Bronchial epithelial cell (primary cell): ENCODE results near the gene ATXN10. TPM values are rescaled to one million over a fixed set of nuclear protein-coding genes. Genes with fewer than 3 reads are reported as not detected.

Source experiments
- DNase-seq: peaks from one replicate; pipeline ENCODE4 v3.0.0-alpha.2; 2010; ENCODE audit warnings: low read depth
- FAIRE-seq: peaks from 2 replicates; lab custom pipeline; 2011; peaks lifted over from hg19 to GRCh38; lab: Jason Lieb, UNC
- H3K27me3 ChIP-seq: 2 replicates; pipeline ENCODE4 v1.5.1; 2011; ENCODE audit warnings: low read length; ENCODE audit not compliant: control insufficient read depth, insufficient read depth
- H3K36me3 ChIP-seq: 2 replicates; pipeline ENCODE4 v1.5.1; 2011; ENCODE audit warnings: low read length; ENCODE audit not compliant: control insufficient read depth, insufficient read depth
- H3K4me3 ChIP-seq: 2 replicates; pipeline ENCODE4 v1.5.1; 2011; ENCODE audit warnings: mild to moderate bottlenecking, low read depth, low read length, control low read depth
- CTCF ChIP-seq: IDR thresholded peaks from 2 replicates; pipeline ENCODE4 v1.5.1; 2011; ENCODE audit warnings: mild to moderate bottlenecking, moderate library complexity, low read length, control low read depth, inconsistent platforms; ENCODE audit not compliant: insufficient read depth, severe bottlenecking
- total RNA-seq: library from RNA; depleted of rRNA; stranded (reverse); fragments of >200 nt; gene quantifications from 2 replicates; pipeline ENCODE4 v1.2.1, GENCODE V29; 2014

Gene ATXN10
- total RNA-seq, 1 donor from 2014 or later: 81.9 TPM

DNA sequence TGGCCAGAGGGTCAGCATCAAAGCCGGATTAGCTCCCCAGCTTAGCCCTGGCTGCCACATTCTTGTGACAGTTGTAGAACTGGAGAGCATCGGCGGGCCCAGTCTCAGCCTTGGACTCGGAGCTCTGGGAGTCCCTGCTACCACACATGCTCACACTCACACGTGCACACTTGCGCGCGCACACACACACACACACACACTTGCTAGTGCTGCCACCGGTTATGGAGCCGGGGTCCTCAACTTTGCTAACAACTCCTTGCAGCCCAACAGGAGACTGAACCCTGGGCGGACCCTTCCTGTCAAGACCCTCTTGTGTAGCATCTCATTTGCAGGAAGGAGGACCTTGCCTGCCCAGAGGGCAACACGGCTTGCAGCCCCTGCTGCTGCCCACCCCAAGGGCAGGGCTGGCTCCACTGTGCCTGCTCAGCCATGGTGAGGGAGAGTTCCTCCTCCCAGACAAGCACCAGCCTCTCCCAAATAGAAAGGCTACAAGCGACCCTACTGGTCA, 197.8 kb downstream of the ATXN10 start:
- no peak for TF ChIP-seq CTCF
- H3K36me3 ChIP-seq: no peaks in the 10 kb centered on the region
- H3K4me3 ChIP-seq: no peak overlapping the region
- FAIRE-seq (no peak), DNase-seq (no peak)
- no peaks in the 10 kb centered on the region for H3K27me3 ChIP-seq

DNA sequence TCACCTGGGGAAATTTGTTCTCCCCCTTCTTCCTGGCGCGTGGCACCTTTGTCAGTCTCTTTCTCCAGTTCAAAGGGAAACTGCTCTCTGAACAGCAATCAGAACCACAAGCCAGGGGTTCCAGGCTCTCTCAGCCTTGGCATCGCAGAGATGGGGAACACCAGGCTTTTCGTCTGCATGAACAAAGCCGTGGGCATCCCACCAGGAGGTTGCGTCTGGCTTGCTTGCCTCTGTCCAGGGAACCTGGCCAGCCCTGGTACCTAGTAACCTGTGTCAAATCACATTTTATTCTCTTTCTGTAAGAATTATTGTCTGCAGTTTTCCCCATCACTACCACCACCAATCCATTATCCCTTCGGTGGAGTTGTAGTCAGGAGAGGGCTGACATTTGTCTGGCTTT, 198.4 kb downstream of the ATXN10 start:
- Histone ChIP-seq H3K36me3 (no peaks in the 10 kb centered on the region), H3K27me3 (no peaks in the 10 kb centered on the region), H3K4me3 (no peak overlapping the region)
- DNase-seq: no peak
- no peak for FAIRE-seq
- TF ChIP-seq CTCF: no peak

GRCh38 chr22:45871721-45872120, 200.1 kb downstream of the ATXN10 start:
- no peak for TF ChIP-seq CTCF
- FAIRE-seq: no peak
- Histone ChIP-seq H3K36me3 (no peaks in the 10 kb centered on the region), H3K27me3 (no peaks in the 10 kb centered on the region), H3K4me3 (no peak overlapping the region)
- peak; percentile 78 for DNase-seq

DNA sequence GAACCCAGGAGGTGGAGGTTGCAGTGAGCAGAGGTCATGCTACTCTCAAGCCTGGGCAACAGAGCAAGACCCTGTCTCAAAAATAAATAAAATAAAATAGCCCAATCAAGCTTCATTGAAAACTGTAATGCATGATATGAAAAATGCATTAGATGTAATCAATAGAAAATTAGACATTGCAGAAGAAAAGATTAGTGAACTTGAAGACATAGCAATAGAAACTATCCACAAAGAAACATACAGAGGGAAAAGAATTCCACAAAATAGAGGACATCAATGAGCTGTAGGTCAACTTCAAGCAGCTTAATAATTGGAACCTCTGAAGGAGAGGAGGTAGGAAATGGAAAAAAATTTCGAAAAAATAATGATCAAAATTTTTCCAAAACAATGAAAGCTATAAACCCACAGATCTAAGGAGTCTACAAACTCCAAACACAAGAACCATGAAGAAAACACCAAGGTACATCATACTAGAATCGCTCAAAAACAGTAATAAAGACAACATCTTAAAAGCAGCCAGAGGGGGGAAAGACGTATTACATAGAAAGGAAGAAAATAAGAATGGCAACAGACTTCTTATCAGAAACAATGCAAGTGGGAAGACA, 201.1 kb downstream of the ATXN10 start:
- Histone ChIP-seq H3K36me3 (no peaks in the 10 kb centered on the region), H3K27me3 (peaks cover 1% of the 10 kb centered on the region), H3K4me3 (no peak overlapping the region)
- TF ChIP-seq CTCF: no peak
- no peak for DNase-seq
- no peak for FAIRE-seq

DNA sequence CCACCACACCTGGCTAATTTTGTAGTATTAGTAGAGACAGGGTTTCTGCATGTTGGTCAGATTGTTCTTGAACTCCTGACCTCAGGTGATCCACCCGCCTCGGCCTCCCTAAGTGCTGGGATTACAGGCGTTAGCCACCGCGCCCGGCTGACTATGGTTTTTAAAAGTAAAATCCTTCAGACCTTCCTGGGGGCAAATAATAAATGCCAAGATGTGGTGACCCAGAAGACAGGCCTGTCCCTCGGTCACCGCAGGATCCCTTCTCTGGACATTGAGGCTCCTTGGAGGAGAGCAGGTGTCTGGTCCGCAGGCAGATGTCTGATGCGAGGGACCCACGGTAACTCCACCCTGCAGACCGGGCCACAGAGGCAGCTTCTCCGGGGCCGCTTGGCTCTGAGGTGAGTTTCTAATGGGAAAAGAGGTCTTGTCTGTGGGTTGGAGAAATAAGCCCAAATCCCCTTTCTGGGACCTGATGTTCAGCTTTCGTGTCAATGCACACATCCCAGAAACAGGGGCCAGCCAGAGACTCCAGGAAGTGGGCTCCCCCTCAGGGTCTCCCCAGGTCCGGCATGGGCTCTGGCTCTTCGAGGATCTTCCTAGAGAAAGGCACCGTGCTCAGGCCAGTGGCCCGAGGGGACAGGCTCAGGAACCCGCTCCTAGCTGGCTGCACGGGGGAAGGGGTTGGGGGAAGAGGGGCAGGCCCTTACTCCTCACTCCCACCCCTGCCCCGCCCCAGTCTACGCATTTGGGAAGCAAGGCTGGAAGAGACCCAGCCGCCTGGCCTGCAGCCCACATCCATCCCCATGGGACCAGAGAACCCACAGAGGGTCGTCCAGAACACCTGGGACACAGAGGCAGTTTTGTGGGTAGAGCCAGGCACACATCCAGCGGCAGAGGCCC, 204.8 kb downstream of the ATXN10 start:
- FAIRE-seq: no peak
- no peak for TF ChIP-seq CTCF
- peaks cover 17% of the 10 kb centered on the region for H3K27me3 ChIP-seq

More for the DNA sequence above, 204.8 kb downstream of the ATXN10 start:
- DNase-seq: no peak
- Histone ChIP-seq H3K4me3 (no peak overlapping the region), H3K36me3 (no peaks in the 10 kb centered on the region)
